ENCODE results near the gene LOC128125822.

DNA sequence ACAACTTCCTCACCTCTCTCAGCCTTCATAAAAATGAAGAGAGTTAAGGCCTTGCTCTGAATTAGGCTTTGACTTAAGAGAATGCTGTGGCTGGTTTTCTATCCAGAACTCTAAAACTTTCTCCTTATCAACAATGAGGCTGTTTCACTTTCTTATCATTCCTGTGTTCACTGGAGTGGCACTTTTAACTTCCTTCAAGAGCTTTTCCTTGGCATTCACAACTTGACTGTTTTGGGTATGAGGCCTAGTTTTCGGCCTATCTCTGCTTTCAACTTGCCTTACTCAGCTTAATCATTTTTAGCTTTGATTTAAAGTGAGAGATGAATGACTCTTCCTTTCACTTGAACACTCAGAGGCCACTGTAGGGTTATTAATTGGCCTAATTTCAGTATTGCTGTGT, 4.3 kb upstream of the LOC128125822 start:
- TF ChIP-seq, protein P1, sequence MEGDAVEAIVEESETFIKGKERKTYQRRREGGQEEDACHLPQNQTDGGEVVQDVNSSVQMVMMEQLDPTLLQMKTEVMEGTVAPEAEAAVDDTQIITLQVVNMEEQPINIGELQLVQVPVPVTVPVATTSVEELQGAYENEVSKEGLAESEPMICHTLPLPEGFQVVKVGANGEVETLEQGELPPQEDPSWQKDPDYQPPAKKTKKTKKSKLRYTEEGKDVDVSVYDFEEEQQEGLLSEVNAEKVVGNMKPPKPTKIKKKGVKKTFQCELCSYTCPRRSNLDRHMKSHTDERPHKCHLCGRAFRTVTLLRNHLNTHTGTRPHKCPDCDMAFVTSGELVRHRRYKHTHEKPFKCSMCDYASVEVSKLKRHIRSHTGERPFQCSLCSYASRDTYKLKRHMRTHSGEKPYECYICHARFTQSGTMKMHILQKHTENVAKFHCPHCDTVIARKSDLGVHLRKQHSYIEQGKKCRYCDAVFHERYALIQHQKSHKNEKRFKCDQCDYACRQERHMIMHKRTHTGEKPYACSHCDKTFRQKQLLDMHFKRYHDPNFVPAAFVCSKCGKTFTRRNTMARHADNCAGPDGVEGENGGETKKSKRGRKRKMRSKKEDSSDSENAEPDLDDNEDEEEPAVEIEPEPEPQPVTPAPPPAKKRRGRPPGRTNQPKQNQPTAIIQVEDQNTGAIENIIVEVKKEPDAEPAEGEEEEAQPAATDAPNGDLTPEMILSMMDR (IDR thresholded peaks at IDR 0.05): no peak
- TF ChIP-seq EP300 (IDR thresholded peaks at IDR 0.05) (no peak), POLR2A (IDR thresholded peaks at IDR 0.05) (no peak)
